HG03108 (cell line): ENCODE measurements around the gene UPK1A.
"Not testable (repeated sequence)": the region's sequence is repeated elsewhere in the genome, so short reads cannot be mapped to it uniquely, and the experiment has no call there.

ENCODE experiments used
- ATAC-seq: cut with Tn5 transposase; IDR thresholded peaks from one replicate; pipeline ENCODE4 v1.9.1; 2021; ENCODE audit warnings: moderate library complexity; ENCODE audit not compliant: unreplicated experiment

The UPK1A gene

DNA sequence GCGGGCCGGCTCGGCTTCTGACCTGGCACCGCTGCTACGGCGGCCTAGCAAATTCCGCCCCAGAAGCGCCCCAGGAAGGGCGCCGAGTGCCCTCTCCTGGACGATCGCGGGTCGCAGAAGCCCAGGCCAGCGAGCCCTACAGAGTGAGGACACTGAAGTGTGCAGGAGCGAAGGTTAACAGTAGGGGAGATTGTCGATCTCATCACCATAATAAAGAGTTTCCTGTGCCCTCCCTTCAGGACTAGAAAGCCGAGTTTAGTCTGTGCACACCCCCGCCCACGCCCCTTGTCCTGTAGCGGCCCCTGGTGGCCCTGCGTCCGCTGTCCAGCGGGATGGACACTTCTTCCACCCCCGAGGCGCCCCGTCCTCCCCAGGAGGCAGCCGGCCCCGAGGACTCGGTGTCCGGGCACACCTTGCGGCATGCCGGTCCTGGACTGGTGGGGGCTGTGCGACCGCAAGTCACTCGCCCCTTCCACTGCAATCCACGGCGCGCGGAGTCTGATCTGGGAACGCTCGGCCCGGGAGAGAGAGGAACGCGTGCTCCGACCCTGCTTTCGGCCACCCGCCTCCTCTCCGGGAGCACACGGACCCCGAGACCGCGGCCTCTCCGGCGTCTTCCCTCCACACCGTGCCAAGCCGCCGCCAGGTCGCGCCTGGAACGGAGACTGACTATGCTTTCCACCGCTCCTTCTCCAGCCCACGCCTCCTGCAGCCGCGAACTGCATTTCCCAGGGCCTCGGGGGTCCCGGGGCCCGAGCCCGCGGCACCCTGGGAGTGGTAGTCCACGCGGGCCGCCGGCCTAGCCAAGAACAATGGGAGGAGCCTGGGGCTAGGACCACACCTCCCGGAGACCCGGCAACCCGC lies 50.7 kb downstream of the UPK1A start:
- peak; percentile 48 for ATAC-seq

GRCh38 chr19:35717665-35718344 lies 51.5 kb downstream of the UPK1A start, which contains the start of gene KMT2B:
KMT2B (plus strand) TSS chr19:35718003; CDS start chr19:35718019, 16 bp downstream.
- ATAC-seq, result peak; percentile 37

GRCh38 chr19:35718345-35719041 lies 52.2 kb downstream of the UPK1A start:
- no peak for ATAC-seq

GRCh38 chr19:35719402-35720162 lies 53.3 kb downstream of the UPK1A start:
- no peak for ATAC-seq

GRCh38 chr19:35720163-35720524 lies 53.8 kb downstream of the UPK1A start:
- no peak for ATAC-seq

DNA sequence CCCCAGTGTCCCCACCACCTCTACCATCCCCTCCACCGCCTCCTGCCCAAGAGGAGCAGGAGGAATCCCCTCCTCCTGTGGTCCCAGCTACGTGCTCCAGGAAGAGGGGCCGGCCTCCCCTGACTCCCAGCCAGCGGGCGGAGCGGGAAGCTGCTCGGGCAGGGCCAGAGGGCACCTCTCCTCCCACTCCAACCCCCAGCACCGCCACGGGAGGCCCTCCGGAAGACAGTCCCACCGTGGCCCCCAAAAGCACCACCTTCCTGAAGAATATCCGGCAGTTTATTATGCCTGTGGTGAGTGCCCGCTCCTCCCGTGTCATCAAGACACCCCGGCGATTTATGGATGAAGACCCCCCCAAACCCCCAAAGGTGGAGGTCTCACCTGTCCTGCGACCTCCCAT lies 54.3 kb downstream of the UPK1A start:
- ATAC-seq, result no peak

- ATAC-seq, result no peak
Measured at GRCh38 chr19:35721374-35721773, 55.1 kb downstream of the UPK1A start.

DNA sequence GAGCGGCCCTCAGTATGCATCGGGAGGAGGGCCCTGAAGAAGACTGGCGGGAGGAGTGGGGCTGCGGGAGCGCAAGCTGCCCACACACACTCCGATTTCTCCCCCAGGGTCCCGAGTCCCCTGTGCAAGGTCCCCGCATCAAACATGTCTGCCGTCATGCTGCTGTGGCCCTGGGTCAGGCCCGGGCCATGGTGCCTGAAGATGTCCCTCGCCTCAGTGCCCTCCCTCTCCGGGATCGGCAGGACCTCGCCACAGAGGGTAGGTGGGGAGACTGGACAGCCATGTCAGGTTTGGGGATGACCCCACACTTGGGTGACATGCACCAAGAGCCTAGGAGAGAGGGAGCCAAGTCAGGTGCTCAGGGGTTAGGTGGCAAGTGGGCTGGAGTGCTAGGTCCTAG lies 56.1 kb downstream of the UPK1A start:
- ATAC-seq, result no peak

GRCh38 chr19:35722897-35723296 lies 56.6 kb downstream of the UPK1A start:
- no peak for ATAC-seq

- no peak for ATAC-seq
Measured at GRCh38 chr19:35723671-35724070, 57.4 kb downstream of the UPK1A start.

DNA sequence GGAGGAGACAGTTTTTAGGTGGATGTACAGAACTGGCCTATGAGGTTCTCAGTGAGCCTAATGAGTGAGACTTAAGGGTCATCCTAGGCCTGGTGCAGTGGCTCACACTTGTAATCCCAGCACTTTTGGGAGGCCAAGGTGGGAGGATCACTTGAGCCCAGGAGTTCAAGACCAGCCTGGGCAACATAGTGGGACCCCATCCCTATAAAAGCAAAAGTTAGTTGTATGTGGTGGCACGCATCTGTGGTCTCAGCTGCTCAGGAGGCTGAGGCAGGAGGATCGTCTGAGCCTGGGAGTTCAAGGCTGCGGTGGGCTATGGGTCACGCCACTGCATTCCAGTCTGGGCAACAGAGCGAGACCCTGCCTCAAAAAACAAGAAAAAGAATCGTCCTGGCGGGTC lies 57.8 kb downstream of the UPK1A start:
- not testable (repeated sequence) for ATAC-seq

DNA sequence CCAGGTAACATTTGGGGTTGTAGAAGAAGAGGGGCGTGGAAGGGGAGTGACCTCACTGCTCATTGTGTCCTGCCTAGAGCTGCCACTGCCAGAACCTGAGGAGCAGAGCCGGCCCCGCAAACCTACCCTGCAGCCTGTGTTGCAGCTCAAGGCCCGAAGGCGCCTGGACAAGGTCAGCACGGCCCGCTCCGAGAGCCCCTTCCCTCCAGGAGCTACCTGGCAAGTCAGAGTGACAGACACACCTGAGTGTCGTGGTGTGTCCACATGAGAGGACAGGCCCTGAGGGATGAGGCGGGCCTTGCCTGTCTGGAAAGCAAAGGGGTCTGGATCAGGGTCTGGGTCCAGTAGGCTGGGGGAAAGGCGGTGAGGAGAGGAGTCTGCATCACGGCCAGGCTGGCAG lies 58.2 kb downstream of the UPK1A start:
- no peak for ATAC-seq

GRCh38 chr19:35725216-35725861 lies 59.0 kb downstream of the UPK1A start:
- ATAC-seq, result no peak

GRCh38 chr19:35727053-35727955 lies 61.0 kb downstream of the UPK1A start:
- ATAC-seq, result no peak
